Breast epithelium (tissue), 3 donors: ENCODE data around the gene PLCH1.
"Not testable (repeated sequence)": the region's sequence is repeated elsewhere in the genome, so short reads cannot be mapped to it uniquely, and the experiment has no call there.

ENCODE experiments used
- CTCF ChIP-seq, 3 donors: fragments of 450-650 bp; IDR thresholded peaks; one replicate each; pipeline ENCODE4 v1.5.1; 2016 to 2017; ENCODE audit warnings: antibody characterized with exemption in 3 of 3, mild to moderate bottlenecking in 3 of 3, moderate library complexity in 3 of 3
- POLR2AphosphoS5 ChIP-seq, 3 donors: sonication (generic); formaldehyde crosslinking; IDR thresholded peaks; one replicate each; pipeline ENCODE4 v1.6.1; 2017; ENCODE audit warnings: antibody characterized with exemption in 3 of 3

DNA sequence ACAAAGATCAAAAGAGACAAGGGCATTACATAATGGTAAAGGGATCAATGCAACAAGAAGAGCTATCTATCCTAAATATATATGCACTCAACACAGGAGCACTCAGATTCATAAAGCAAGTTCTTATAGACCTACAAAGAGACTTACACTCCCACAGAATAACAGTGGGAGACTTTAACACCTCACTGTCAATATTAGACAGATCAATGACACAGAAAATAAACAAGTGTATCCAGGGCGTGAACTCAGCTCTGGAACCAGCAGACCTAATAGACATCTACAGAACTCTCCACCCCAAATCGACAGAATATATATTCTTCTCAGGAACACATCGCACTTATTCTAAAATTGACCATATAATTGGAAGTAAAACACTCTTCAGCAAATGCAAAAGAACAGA lies 122.2 kb downstream of the PLCH1 start:
- TF ChIP-seq CTCF, POLR2AphosphoS5 (IDR thresholded peaks at IDR 0.05): not testable (repeated sequence)
